HepG2 (cell line): ENCODE data around the gene PARD3. TPM values are rescaled to one million over a fixed set of nuclear protein-coding genes. Genes with fewer than 3 reads are reported as not detected.

Source experiments
- ATAC-seq: fragments of 200-7000 bp; cut with Tn5 transposase; 3 replicates; pipeline ENCODE4 v1.9.1; 2020; ENCODE audit warnings: mild to moderate bottlenecking, moderate library complexity
- BruUV-seq: library from RNA; stranded (reverse); fragments of 400-500 nt; replicated peaks from 2 replicates; lab custom pipeline; 2021; lab: Mats Ljungman, UMichigan
- CTCF ChIA-PET: fragments of 300-600 bp; formaldehyde crosslinking; extraction: SDS; loops from one replicate; lab custom pipeline; 2021; ENCODE audit warnings: low total read pairs, inconsistent platforms, low intra/inter-chr PET ratio; lab: Yijun Ruan, JAX
- POLR2A ChIA-PET: fragments of 350-600 bp; sonication (Branson Sonifier 250); formaldehyde crosslinking; loops from one replicate; lab custom pipeline; 2020; ENCODE audit warnings: antibody characterized with exemption, inconsistent platforms; lab: Yijun Ruan, JAX
- DNase-seq: peaks from one replicate; pipeline ENCODE4 v3.0.0-alpha.2; 2015; ENCODE audit warnings: low spot score
- FAIRE-seq: peaks from 3 replicates; lab custom pipeline; 2011; peaks lifted over from hg19 to GRCh38; lab: Jason Lieb, UNC
- H2AFZ ChIP-seq: one replicate; pipeline ENCODE4 v1.6.1; 2011; ENCODE audit warnings: low read length, inconsistent platforms
- H3K27ac ChIP-seq: fragments of 300-600 bp; 3 replicates; pipeline ENCODE4 v1.8.0; 2011; ENCODE audit warnings: mixed run types, mild to moderate bottlenecking, mixed read lengths, low read length, inconsistent platforms; ENCODE audit not compliant: insufficient read depth; ENCODE audit errors: extremely low read length
- H3K27me3 ChIP-seq, 2 experiments: fragments of 200-600 bp in 1 of 2; 2 replicates in 1 of 2; 3 replicates in 1 of 2; pipeline versions ENCODE4 v1.6.0 to v1.8.0; 2011; ENCODE audit warnings: low read length in 2 of 2, mild to moderate bottlenecking in 2 of 2, moderate library complexity in 2 of 2, inconsistent platforms in 1 of 2; ENCODE audit not compliant: insufficient read depth in 2 of 2, control insufficient read depth in 1 of 2
- H3K36me3 ChIP-seq, 2 experiments: fragments of 200-600 bp in 1 of 2; replicated peaks in 1 of 2; 2 replicates in 1 of 2; 3 replicates in 1 of 2; pipeline versions ENCODE4 v1.5.1 to v1.8.0; 2011; ENCODE audit warnings: low read length in 2 of 2, inconsistent platforms in 1 of 2; ENCODE audit not compliant: insufficient read depth in 2 of 2, control insufficient read depth in 1 of 2
- H3K4me1 ChIP-seq: 2 replicates; pipeline ENCODE4 v1.5.1; 2012; ENCODE audit warnings: low read length, inconsistent platforms; ENCODE audit not compliant: insufficient read depth
- H3K4me2 ChIP-seq: 2 replicates; pipeline ENCODE4 v1.6.0; 2011; ENCODE audit warnings: low read depth, low read length, inconsistent platforms
- H3K4me3 ChIP-seq, 3 experiments: fragments of 200-600 bp in 1 of 3; sonication (generic), shearing (Covaris generic) in 1 of 3; replicated peaks in 1 of 3; 2 replicates each; pipeline ENCODE4 v1.5.1; 2011 to 2016; ENCODE audit warnings: low read length in 3 of 3, inconsistent platforms in 2 of 3, low read depth in 2 of 3, mild to moderate bottlenecking in 2 of 3, control low read depth in 1 of 3, mixed read lengths in 1 of 3; ENCODE audit not compliant: insufficient read depth in 1 of 3
- H3K79me2 ChIP-seq: one replicate; pipeline ENCODE4 v1.6.1; 2011; ENCODE audit warnings: low read length, inconsistent platforms; ENCODE audit not compliant: insufficient read depth
- H3K9ac ChIP-seq: 2 replicates; pipeline ENCODE4 v1.6.0; 2011; ENCODE audit warnings: mild to moderate bottlenecking, low read depth, low read length, inconsistent platforms; ENCODE audit not compliant: insufficient read depth
- H3K9me3 ChIP-seq: 2 replicates; pipeline ENCODE4 v1.5.1; 2012; ENCODE audit warnings: mild to moderate bottlenecking, low read length
- H4K20me1 ChIP-seq: 2 replicates; pipeline ENCODE4 v1.6.0; 2011; ENCODE audit warnings: inconsistent platforms, mild to moderate bottlenecking, low read length, moderate library complexity; ENCODE audit not compliant: insufficient read depth
- CSRNP1 ChIP-seq: sonication (generic); formaldehyde crosslinking; IDR thresholded peaks from 2 replicates; pipeline ENCODE4 v1.8.1; 2023; ENCODE audit warnings: mild to moderate bottlenecking, missing genetic modification reagents
- HMG20A ChIP-seq: IDR thresholded peaks from 2 replicates; pipeline ENCODE4 v1.6.1; 2016; ENCODE audit warnings: borderline replicate concordance
- MTA1 ChIP-seq: sonication (generic); formaldehyde crosslinking; IDR thresholded peaks from 2 replicates; pipeline ENCODE4 v1.4.0; 2020; ENCODE audit warnings: missing genetic modification reagents, mild to moderate bottlenecking, borderline replicate concordance
- NFE2L2 ChIP-seq: fragments of 150-350 bp; IDR thresholded peaks from 2 replicates; pipeline ENCODE4 v1.6.1; 2014; ENCODE audit warnings: low read length
- NFRKB ChIP-seq: fragments of 450-650 bp; IDR thresholded peaks from 2 replicates; pipeline ENCODE4 v1.6.1; 2017
- TBX3 ChIP-seq: fragments of 450-650 bp; IDR thresholded peaks from 2 replicates; pipeline ENCODE4 v1.6.1; 2017; ENCODE audit warnings: antibody characterized with exemption, mild to moderate bottlenecking, inconsistent platforms, borderline replicate concordance
- TP53 ChIP-seq: sonication (generic); formaldehyde crosslinking; conservative IDR thresholded peaks from 2 replicates; pipeline ENCODE4 v1.4.0; 2020; ENCODE audit warnings: missing genetic modification reagents
- ZNF777 ChIP-seq: sonication (generic); formaldehyde crosslinking; IDR thresholded peaks from 2 replicates; pipeline ENCODE4 v1.4.0; 2020; ENCODE audit warnings: missing genetic modification reagents
- ZNF839 ChIP-seq: sonication (generic); formaldehyde crosslinking; IDR thresholded peaks from 2 replicates; pipeline ENCODE4 v1.4.0; 2020; ENCODE audit warnings: missing genetic modification reagents, mild to moderate bottlenecking, borderline replicate concordance
- ZNF883 ChIP-seq: sonication (generic); formaldehyde crosslinking; IDR thresholded peaks from 2 replicates; pipeline ENCODE4 v1.5.1; 2020; ENCODE audit warnings: mild to moderate bottlenecking, missing genetic modification reagents; ENCODE audit errors: not compliant biosample characterization
- ZZZ3 ChIP-seq: sonication (generic); formaldehyde crosslinking; IDR thresholded peaks from 2 replicates; pipeline ENCODE4 v1.4.0; 2020; ENCODE audit warnings: missing genetic modification reagents, mild to moderate bottlenecking, borderline replicate concordance
- WGBS: methylation state at CpG from one replicate; pipeline ENCODE4 v1.1.6; 2017; ENCODE audit warnings: low lambda C conversion rate; 5-methylcytosine and 5-hydroxymethylcytosine counted together
- in situ Hi-C: cut with HindIII; loops from 2 replicates; pipeline ENCODE4 v1.10.0; 2017; ENCODE audit warnings: low pct_unique_long_range_greater_than_20kb; ENCODE audit not compliant: extremely low pct_ligation_motif_present
- intact Hi-C: fragments of 100-400 bp; cut with micrococcal nuclease; formaldehyde crosslinking; loops from one replicate; pipeline ENCODE4 v1.10.0; 2022; ENCODE audit not compliant: unreplicated experiment
- polyA plus RNA-seq, 8 experiments: library from polyadenylated mRNA; depleted of rRNA in 3 of 8; stranded (reverse) in 7 of 8; unstranded in 1 of 8; fragments of >200 nt; fragmentation: Illumina TruSeq in 4 of 8; extraction: Trizol in 4 of 8; gene quantifications; 2 replicates each; pipeline versions ENCODE4 v1.2.1 to v1.2.3, GENCODE V29; 2011 to 2016; ENCODE audit warnings: low read depth in 4 of 8, missing spikeins in 1 of 8, mixed read lengths in 1 of 8; ENCODE audit not compliant: insufficient read depth in 1 of 8
- total RNA-seq, 5 experiments: library from RNA; depleted of rRNA; stranded (reverse); fragments of >200 nt; fragmentation: Illumina TruSeq; extraction: Trizol; gene quantifications; 2 replicates each; pipeline ENCODE4 v1.2.3, GENCODE V29; 2016; ENCODE audit warnings: low read depth in 1 of 5
- TF ChIP-seq, protein P1 (sequence below): sonication (generic); formaldehyde crosslinking; IDR thresholded peaks from 2 replicates; pipeline ENCODE4 v1.8.1; 2023; ENCODE audit warnings: mild to moderate bottlenecking, moderate library complexity, missing genetic modification reagents
- TF ChIP-seq, protein P2 (sequence below): sonication (generic); formaldehyde crosslinking; IDR thresholded peaks from 2 replicates; pipeline ENCODE4 v1.8.0; 2022; ENCODE audit warnings: low read depth, missing genetic modification reagents
- TF ChIP-seq, protein P3 (sequence below): sonication (generic); formaldehyde crosslinking; IDR thresholded peaks from 2 replicates; pipeline ENCODE4 v1.5.1; 2020; ENCODE audit warnings: mild to moderate bottlenecking, missing genetic modification reagents, moderate library complexity
- TF ChIP-seq, protein P4 (sequence below): IDR thresholded peaks from 2 replicates; pipeline ENCODE4 v1.6.1; 2012; ENCODE audit warnings: inconsistent platforms
- TF ChIP-seq, protein P5 (sequence below): sonication (generic); formaldehyde crosslinking; IDR thresholded peaks from 2 replicates; pipeline ENCODE4 v1.4.0; 2020; ENCODE audit warnings: mild to moderate bottlenecking, missing genetic modification reagents

Gene PARD3
- total and polyA plus RNA-seq, 2 of the 13 experiments (the other 11 are each of a cell fraction or from before 2014, with no cell fraction given), result 40.9 to 60.0 TPM

- no peaks in the 10 kb centered on the region for H3K9me3 ChIP-seq
- no peak overlapping the region for H2AFZ ChIP-seq
- WGBS, result no CpG with 5 or more reads among the region's 45 CpGs
- ATAC-seq (peak; percentile 9), FAIRE-seq (no peak), DNase-seq (no peak)
- H3K4me2 ChIP-seq, result peak overlapping the region; percentile 30; the same call in 1 of the 2 replicates
- no TSS peak for BruUV-seq
- ChIA-PET POLR2A (interaction anchor here (1.5 to 1.8 kb wide), 2 partner anchors 10 to 77 kb away, joined by 4 to 5 read pairs; no protein-coding TSS in a partner anchor), CTCF (no interaction called here)
- H3K27ac ChIP-seq, result peak overlapping the region; percentile 87
- peaks cover 45% of the 10 kb centered on the region for H3K79me2 ChIP-seq
- H3K4me1 ChIP-seq, result peaks cover 62% of the 10 kb centered on the region
- peak overlapping the region; percentile 91 for H3K9ac ChIP-seq
- no peaks in the 10 kb centered on the region; a peak in 1 of 5 replicates for H3K36me3 ChIP-seq
- H4K20me1 ChIP-seq, result peaks cover 36% of the 10 kb centered on the region
- peak overlapping the region; percentile 74 to 93 (median 85); a peak in 4 of 6 replicates for H3K4me3 ChIP-seq
- in situ Hi-C loops, result no loop called here
- intact Hi-C loops, result loop anchor here (5.0 kb wide), 1 partner anchor 78 kb away; no protein-coding TSS in a partner anchor
- H3K27me3 ChIP-seq, result no peaks in the 10 kb centered on the region
- TF ChIP-seq, protein P1, sequence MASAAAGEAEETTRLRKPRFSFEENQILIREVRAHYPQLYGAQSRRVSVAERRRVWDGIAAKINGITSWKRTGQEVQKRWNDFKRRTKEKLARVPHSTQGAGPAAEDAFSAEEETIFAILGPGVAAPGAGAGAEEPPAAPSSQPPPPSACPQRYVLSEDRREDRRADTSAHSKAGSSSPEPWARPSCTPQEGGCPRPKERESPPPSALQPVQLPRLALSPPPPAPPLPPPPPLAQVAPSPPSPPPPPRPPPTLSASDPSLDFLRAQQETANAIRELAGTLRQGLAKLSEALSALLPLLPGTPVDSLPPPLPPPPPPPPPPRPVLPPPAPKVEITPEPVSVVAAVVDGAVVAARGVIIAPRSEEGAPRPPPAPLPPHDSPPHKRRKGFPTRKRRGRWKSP (CRISPR knock-in tag), result no peak
- TF ChIP-seq, protein P2, sequence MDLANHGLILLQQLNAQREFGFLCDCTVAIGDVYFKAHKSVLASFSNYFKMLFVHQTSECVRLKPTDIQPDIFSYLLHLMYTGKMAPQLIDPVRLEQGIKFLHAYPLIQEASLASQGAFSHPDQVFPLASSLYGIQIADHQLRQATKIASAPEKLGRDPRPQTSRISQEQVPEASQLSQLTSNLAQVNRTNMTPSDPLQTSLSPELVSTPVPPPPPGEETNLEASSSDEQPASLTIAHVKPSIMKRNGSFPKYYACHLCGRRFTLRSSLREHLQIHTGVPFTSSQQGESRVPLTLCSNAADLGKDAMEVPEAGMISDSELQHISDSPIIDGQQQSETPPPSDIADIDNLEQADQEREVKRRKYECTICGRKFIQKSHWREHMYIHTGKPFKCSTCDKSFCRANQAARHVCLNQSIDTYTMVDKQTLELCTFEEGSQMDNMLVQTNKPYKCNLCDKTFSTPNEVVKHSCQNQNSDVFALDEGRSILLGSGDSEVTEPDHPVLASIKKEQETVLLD, result 0 out of 2 replicates have a peak, but pooled peaks have one; percentile 29
- TF ChIP-seq NFE2L2 (no peak), MTA1 (CRISPR knock-in tag) (no peak), ZNF839 (CRISPR knock-in tag) (no peak), TBX3 (no peak), ZNF777 (CRISPR knock-in tag) (0 out of 2 replicates have a peak, but pooled peaks have one; percentile 25), ZZZ3 (CRISPR knock-in tag) (no peak), NFRKB (no peak), HMG20A (no peak), TP53 (CRISPR knock-in tag) (no peak), CSRNP1 (CRISPR knock-in tag) (no peak), ZNF883 (CRISPR knock-in tag) (no peak)
- TF ChIP-seq, protein P3, sequence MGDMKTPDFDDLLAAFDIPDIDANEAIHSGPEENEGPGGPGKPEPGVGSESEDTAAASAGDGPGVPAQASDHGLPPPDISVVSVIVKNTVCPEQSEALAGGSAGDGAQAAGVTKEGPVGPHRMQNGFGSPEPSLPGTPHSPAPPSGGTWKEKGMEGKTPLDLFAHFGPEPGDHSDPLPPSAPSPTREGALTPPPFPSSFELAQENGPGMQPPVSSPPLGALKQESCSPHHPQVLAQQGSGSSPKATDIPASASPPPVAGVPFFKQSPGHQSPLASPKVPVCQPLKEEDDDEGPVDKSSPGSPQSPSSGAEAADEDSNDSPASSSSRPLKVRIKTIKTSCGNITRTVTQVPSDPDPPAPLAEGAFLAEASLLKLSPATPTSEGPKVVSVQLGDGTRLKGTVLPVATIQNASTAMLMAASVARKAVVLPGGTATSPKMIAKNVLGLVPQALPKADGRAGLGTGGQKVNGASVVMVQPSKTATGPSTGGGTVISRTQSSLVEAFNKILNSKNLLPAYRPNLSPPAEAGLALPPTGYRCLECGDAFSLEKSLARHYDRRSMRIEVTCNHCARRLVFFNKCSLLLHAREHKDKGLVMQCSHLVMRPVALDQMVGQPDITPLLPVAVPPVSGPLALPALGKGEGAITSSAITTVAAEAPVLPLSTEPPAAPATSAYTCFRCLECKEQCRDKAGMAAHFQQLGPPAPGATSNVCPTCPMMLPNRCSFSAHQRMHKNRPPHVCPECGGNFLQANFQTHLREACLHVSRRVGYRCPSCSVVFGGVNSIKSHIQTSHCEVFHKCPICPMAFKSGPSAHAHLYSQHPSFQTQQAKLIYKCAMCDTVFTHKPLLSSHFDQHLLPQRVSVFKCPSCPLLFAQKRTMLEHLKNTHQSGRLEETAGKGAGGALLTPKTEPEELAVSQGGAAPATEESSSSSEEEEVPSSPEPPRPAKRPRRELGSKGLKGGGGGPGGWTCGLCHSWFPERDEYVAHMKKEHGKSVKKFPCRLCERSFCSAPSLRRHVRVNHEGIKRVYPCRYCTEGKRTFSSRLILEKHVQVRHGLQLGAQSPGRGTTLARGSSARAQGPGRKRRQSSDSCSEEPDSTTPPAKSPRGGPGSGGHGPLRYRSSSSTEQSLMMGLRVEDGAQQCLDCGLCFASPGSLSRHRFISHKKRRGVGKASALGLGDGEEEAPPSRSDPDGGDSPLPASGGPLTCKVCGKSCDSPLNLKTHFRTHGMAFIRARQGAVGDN (CRISPR knock-in tag), result no peak; the same call in 1 of the 2 replicates
- TF ChIP-seq, protein P4, sequence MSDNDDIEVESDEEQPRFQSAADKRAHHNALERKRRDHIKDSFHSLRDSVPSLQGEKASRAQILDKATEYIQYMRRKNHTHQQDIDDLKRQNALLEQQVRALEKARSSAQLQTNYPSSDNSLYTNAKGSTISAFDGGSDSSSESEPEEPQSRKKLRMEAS, result peak; percentile 27; the same call in 1 of the 2 replicates
- TF ChIP-seq, protein P5, sequence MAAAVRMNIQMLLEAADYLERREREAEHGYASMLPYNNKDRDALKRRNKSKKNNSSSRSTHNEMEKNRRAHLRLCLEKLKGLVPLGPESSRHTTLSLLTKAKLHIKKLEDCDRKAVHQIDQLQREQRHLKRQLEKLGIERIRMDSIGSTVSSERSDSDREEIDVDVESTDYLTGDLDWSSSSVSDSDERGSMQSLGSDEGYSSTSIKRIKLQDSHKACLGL (CRISPR knock-in tag), result no peak
Observed at GRCh38 chr10:34814913-34815184, 247 bp downstream of the PARD3 start.
